ENCODE measurements around the gene UTP18. TPM values are rescaled to one million over a fixed set of nuclear protein-coding genes. Genes with fewer than 3 reads are reported as not detected.
A peak's percentile ranks its signal among the peaks of the same experiment; 100 is the strongest.

The UTP18 gene
- total and polyA plus RNA-seq, 10 of the 15 experiments (the other 5 are each of a cell fraction or from before 2014, with no cell fraction given): 31.0 to 111 (median 58.8) TPM

- DNase-seq (ENCODE audit: low read depth, low spot score) (no peak), ATAC-seq (no peak), FAIRE-seq (no peak)
- POLR2A ChIA-PET: interaction anchor here (0.5 to 0.7 kb wide), 2 partner anchors 18 to 777 kb away, joined by 3 to 7 read pairs; no protein-coding TSS in a partner anchor
- Histone ChIP-seq H3K79me2 (ENCODE audit: control insufficient read depth, insufficient read depth, low read length) (peaks cover 79% of the 10 kb centered on the region), H3K27me3 (replicated peaks in 1 of 2; ENCODE audit: control insufficient read depth in 2 of 2, insufficient read depth in 2 of 2, low read length in 1 of 2) (no peaks in the 10 kb centered on the region), H3K9me3 (replicated peaks; ENCODE audit: control insufficient read depth, insufficient read depth, low read length) (no peaks in the 10 kb centered on the region), H3K4me2 (ENCODE audit: control insufficient read depth, insufficient read depth) (peak overlapping the region; percentile 80), H3K27ac (ENCODE audit: control insufficient read depth, insufficient read depth) (peak overlapping the region; percentile 100), H3K4me1 (ENCODE audit: control insufficient read depth, insufficient read depth, low read length) (peaks cover 8% of the 10 kb centered on the region), H3K9ac (ENCODE audit: control insufficient read depth, insufficient read depth, low read length) (peak overlapping the region; percentile 98), H4K20me1 (ENCODE audit: control insufficient read depth, insufficient read depth) (no peaks in the 10 kb centered on the region), H3K4me3 (peak overlapping the region; percentile 92), H2AFZ (ENCODE audit: control insufficient read depth, low read depth, low read length) (peak overlapping the region; percentile 95), H3K36me3 (ENCODE audit: control insufficient read depth in 2 of 2, insufficient read depth in 2 of 2, low read length in 1 of 2) (peaks cover 2 to 6% of the 10 kb centered on the region in 2 experiments; a peak in 2 of 4 replicates)
- 1% methylated on average over 38 of the region's 42 CpGs for WGBS (ENCODE audit: insufficient coverage, insufficient replicate concordance, low lambda C conversion rate, missing lambda C conversion rate)
- RAD21 ChIA-PET (ENCODE audit: unreplicated experiment): no interaction called here
- TSS peak; percentile 56 for BruUV-seq (replicated peaks)
- SMC1A ChIA-PET (ENCODE audit: uncharacterized antibody, unreplicated experiment): interaction anchor here (0.6 to 1.3 kb wide), 7 partner anchors 8 to 261 kb away, joined by 3 to 4 read pairs (median 3); no protein-coding TSS in a partner anchor
- in situ Hi-C loops (cut with MboI) (no loop called here), intact Hi-C loops (cut with micrococcal nuclease; ENCODE audit: unreplicated experiment) (loop anchor here (5.0 kb wide), 1 partner anchor 94 kb away; the partner anchor contains the start of gene NME2)
- 0 out of 2 replicates have a peak, but pooled peaks have one; percentile 13 for TF ChIP-seq ZNF24 (IDR thresholded peaks at IDR 0.05)
- TF ChIP-seq, protein P1, sequence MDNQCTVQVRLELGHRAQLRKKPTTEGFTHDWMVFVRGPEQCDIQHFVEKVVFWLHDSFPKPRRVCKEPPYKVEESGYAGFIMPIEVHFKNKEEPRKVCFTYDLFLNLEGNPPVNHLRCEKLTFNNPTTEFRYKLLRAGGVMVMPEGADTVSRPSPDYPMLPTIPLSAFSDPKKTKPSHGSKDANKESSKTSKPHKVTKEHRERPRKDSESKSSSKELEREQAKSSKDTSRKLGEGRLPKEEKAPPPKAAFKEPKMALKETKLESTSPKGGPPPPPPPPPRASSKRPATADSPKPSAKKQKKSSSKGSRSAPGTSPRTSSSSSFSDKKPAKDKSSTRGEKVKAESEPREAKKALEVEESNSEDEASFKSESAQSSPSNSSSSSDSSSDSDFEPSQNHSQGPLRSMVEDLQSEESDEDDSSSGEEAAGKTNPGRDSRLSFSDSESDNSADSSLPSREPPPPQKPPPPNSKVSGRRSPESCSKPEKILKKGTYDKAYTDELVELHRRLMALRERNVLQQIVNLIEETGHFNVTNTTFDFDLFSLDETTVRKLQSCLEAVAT (IDR thresholded peaks at IDR 0.05): peak; percentile 73
- no peak for TF ChIP-seq NR2C2 (IDR thresholded peaks at IDR 0.05; ENCODE audit: borderline replicate concordance, control insufficient read depth, insufficient read length, low read depth)
- no peak; the same call in 1 of the 2 replicates for TF ChIP-seq SIN3A (IDR thresholded peaks at IDR 0.05; ENCODE audit: low read depth, low read length)
- peak; percentile 63; the same call in 1 of the 2 replicates for TF ChIP-seq DPF2 (IDR thresholded peaks at IDR 0.05)
- 0 out of 2 replicates have a peak, but pooled peaks have one; percentile 58 for TF ChIP-seq POLR2AphosphoS5 (IDR thresholded peaks at IDR 0.05; ENCODE audit: low read length)
- peak; percentile 35; the same call in 1 of the 2 replicates for TF ChIP-seq RAD51 (IDR thresholded peaks at IDR 0.05)
- TF ChIP-seq LARP7 (IDR thresholded peaks at IDR 0.05): peak; percentile 10; the same call in 1 of the 2 replicates
- TF ChIP-seq EGR1 (IDR thresholded peaks at IDR 0.05; ENCODE audit: borderline replicate concordance in 1 of 2, low read depth in 2 of 2, low read length in 2 of 2): 0 out of 3 replicates have a peak, but pooled peaks of 1 of the 2 experiments have one; percentile 15
- CTCF ChIA-PET: interaction anchor here (0.8 to 1.6 kb wide), 6 partner anchors 9 to 260 kb away, joined by 3 to 7 read pairs (median 3); no protein-coding TSS in a partner anchor
These were observed 948 bp downstream of the UTP18 start for GRCh38 chr17:51261024-51261963.

Measured in GM12878 (cell line).